Astrocyte (in vitro differentiated cells and primary cell): ENCODE results near the gene TRAK1.

Experiments
- EZH2 ChIP-seq: IDR thresholded peaks from 2 replicates; pipeline ENCODE4 v1.6.1; 2012; ENCODE audit warnings: mild to moderate bottlenecking, low read length, inconsistent platforms; ENCODE audit not compliant: insufficient read depth
- TF ChIP-seq, protein P1 (sequence below): IDR thresholded peaks from 2 replicates; pipeline ENCODE4 v1.5.1; 2011; ENCODE audit warnings: low read depth, mild to moderate bottlenecking, inconsistent platforms, low read length, moderate library complexity; ENCODE audit not compliant: insufficient read depth

DNA sequence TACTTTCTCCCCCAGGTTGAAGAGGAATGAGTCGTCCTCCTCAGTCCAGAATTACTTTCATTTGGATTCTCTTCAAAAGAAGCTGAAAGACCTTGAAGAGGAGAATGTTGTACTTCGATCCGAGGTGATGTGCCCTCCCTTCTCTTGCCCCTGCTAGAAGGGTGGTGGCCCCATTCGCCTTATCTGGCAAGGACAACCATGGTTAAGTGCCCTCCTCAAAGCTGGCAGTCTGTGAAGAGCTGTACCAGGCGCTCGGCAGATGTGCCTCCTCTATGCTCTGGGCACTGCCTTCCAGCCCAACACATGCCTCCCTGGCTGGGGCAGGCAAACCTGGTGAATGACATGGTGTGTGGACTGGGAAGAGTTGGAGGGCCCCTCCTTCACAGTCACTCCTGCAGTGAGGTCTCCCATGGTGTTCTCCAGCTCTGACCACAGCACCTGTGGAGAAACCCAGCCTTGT lies 97.9 kb downstream of the TRAK1 start:
- TF ChIP-seq, protein P1, sequence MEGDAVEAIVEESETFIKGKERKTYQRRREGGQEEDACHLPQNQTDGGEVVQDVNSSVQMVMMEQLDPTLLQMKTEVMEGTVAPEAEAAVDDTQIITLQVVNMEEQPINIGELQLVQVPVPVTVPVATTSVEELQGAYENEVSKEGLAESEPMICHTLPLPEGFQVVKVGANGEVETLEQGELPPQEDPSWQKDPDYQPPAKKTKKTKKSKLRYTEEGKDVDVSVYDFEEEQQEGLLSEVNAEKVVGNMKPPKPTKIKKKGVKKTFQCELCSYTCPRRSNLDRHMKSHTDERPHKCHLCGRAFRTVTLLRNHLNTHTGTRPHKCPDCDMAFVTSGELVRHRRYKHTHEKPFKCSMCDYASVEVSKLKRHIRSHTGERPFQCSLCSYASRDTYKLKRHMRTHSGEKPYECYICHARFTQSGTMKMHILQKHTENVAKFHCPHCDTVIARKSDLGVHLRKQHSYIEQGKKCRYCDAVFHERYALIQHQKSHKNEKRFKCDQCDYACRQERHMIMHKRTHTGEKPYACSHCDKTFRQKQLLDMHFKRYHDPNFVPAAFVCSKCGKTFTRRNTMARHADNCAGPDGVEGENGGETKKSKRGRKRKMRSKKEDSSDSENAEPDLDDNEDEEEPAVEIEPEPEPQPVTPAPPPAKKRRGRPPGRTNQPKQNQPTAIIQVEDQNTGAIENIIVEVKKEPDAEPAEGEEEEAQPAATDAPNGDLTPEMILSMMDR, result no peak
- no peak for TF ChIP-seq EZH2
